Left renal pelvis (tissue), 4 donors: Measurements from ENCODE around the gene SERPING1. TPM values are rescaled to one million over a fixed set of nuclear protein-coding genes. Genes with fewer than 3 reads are reported as not detected.

Source experiments
- DNase-seq, 4 donors: peaks; one replicate each; pipeline ENCODE4 v3.0.0-alpha.2; 2013; ENCODE audit warnings: low read depth in 4 of 4, low spot score in 3 of 4
- polyA plus RNA-seq, 4 donors: library from polyadenylated mRNA; unstranded; fragments of 120-200 nt; gene quantifications; one replicate each; pipeline ENCODE4 v1.2.1, GENCODE V29; 2013; ENCODE audit not compliant: insufficient read length in 4 of 4

SERPING1 gene
- polyA plus RNA-seq: 100 to 1,000 TPM; 139 to 440 (median 176) TPM

GRCh38 chr11:57597461-57597915 is at the start of gene SERPING1:
Gene SERPING1, plus strand, starts transcription at chr11:57597685. Its CDS starts 586 bp downstream, at chr11:57598271.
- DNase-seq: peak in 2 of 4 donors; percentile 29 to 31

DNA sequence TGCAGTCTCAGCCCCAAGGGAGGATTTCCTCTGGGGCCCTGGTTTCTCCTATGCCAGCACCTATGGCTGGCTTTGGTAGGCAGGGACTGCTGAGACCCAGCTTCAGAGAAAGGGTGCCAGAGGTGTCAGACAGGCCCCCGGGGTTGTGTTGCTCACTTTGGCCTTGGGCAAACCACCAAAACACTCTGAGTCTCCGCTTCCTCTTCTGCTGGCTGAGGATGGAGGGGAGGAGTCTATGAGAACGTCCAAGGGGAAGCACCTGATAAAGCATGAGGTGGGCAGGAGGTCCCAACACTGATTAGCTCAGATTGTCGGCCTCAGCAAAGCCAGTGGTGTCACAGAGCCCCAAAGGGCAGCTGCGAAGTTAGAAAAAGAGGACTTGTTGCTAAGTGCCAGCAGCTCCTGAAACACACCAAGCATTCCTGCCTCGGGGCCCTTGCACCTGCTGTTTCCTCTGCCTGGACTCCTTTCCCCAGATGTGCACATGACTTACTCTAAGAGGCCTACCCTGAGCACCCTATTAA is 49.6 kb upstream of the SERPING1 start:
- DNase-seq: no peak

GRCh38 chr11:57549983-57550382 is 47.5 kb upstream of the SERPING1 start:
- no peak for DNase-seq

- no peak for DNase-seq
Measured at GRCh38 chr11:57551941-57552340, 45.5 kb upstream of the SERPING1 start.

DNA sequence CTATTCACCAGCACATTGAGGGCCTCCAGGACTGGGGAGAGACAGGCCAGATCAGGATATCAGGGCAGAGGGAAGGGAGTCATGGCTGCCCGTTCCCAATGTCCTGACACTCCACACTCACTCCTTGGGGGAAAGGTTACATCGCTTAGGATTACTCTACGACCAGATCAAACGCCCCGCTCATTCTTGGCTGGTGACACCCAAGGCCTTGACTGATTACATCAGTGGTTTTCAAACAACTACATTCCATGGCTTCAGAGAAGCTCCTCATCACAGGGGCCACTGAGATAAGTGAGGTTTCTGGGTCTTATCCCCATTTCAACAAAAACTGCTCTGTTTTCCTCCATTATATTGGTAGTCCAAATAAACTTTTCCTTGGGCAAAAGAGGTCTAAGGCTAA is 45.0 kb upstream of the SERPING1 start:
- no peak for DNase-seq

DNA sequence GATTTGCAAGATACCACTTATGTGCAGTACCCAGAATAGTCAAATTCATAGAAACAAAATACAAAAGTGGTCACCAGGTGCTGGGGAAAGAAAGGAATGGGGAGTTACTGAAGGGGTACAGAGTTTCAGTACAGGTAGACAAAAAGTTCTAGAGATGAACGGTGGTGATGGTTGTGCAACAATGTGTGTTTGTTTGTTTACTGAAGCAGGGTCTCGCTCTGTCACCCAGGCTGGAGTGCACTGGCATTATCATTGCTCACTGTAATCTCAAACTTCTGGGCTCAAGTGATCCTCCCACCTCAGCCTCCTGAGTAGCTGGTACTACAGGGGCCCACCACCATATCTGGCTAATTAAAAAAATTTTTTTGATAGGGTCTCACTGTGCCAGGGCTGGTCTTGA is 42.1 kb upstream of the SERPING1 start:
- no peak for DNase-seq

GRCh38 chr11:57556041-57556440 is 41.4 kb upstream of the SERPING1 start:
- DNase-seq: no peak

DNA sequence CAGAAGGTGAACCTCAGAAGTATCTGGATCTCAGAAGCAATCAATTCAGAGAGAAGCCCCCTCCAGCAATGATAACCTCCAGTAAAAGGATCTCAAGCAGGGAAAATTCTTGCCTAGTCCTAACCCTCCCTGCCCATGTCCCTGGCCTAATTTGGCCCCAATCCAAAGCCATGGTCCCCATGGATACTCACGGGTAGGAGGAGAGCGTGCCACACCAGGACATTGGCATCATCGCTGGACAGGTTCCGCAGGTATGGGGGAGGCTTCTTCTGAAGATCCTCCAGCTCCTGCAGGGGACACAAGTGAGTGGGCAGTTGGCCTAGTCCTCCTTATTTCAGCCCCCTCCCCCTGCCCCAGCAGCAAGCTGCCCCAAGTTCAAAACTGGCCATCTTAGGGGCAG is 37.3 kb upstream of the SERPING1 start:
- no peak for DNase-seq

- no peak for DNase-seq
Measured at GRCh38 chr11:57562596-57562995, 34.9 kb upstream of the SERPING1 start.

GRCh38 chr11:57566005-57566904 is 31.2 kb upstream of the SERPING1 start:
- peak in 1 of 4 donors; percentile 12 for DNase-seq

DNA sequence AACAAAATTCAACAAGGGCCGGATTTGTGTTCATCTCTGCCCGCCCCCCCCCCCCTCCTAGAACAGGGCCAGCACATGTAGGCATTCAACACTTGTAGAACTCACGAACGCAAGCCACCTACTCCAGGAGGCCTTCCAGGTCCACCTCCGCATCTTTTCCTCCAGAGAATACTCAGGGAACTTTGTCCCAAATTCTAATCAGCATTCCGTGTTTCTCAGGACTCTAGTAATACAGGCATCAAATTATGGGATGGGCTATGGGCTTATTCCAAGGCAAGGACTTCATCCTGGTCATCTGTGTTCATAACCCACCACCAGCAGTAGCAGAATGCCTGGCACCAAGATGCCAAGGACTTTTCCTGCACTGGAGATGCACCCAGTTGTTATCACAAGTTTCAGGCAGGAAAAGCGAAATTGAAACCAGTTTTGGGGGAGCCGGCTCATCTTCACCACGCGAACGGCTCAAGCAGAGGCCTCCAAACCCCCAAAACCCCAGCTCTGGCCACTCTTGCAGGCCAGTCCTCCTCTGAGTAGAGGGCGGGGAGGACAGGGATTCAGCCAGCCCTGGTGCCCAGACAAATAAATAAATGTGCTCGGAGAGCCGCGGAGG is 30.5 kb upstream of the SERPING1 start:
- peak in 1 of 4 donors; percentile 16 for DNase-seq

DNA sequence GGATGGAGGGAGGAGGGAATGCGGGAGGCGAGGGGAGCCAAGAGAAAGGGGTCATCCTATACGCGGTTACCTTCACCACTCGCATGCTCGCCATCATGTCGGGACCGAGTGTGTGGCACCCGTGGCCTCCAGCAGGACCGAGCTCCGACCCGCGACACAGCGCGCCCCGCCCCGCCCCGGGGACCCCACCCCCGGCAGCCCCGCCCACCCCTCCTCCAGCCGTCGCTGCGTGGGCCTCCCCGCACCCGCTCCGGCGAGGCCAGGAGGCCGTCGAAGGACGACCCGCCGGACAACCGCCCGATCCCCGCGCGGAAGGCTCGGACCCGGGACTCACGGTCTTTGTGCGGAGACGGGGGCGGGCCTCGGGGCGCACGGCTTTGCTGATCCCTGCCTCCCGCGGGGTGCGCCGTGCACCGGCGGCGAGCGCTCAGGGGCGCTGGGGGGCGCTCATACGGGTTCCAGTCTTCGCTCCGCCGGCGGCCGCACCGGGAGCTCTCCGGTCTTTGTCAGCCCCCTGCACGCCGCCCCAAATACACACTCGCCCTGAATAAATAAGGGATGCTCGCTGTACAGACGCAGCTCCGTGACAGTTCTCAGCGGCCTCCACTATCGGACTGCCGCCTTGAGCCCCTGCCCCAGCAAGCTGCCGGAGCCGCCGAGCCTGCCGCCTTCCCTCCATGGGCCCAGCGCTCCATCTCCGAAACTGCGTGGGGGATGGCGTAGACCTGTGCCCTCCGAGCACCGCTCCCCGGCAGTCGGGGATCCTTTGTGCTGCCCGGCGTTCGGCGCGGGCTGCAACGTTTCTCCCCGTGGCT is 29.8 kb upstream of the SERPING1 start, which contains the start of gene UBE2L6:
TSS of gene UBE2L6 (minus strand) at position 158 of the 815 bp plus-strand sequence. CDS start at position 97, 61 bp downstream.
- DNase-seq: peak in 3 of 4 donors; percentile 25 to 66 (median 50)

DNA sequence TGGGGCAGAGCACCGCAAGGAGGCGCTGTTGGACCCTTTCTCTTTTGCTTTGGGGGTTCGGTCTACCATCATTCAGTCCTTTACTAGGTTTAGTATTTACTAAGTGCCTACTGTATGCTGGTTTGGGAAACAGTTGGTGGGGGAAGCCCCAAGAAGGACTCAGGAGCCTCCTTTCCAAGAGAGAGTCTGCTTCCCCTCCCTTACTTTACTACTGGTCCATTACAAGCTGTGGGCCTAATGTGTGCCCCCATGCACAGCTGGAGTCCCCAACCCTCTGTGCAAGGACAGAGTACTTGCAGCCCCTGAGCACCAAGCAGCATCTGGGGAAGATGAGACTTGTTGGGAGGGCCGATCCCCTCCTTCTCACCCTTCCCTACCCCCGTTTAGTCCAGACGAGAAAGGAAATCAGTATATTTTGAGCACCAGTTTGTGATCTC is 29.1 kb upstream of the SERPING1 start:
- DNase-seq: peak in 3 of 4 donors; percentile 52 to 71 (median 64)

DNA sequence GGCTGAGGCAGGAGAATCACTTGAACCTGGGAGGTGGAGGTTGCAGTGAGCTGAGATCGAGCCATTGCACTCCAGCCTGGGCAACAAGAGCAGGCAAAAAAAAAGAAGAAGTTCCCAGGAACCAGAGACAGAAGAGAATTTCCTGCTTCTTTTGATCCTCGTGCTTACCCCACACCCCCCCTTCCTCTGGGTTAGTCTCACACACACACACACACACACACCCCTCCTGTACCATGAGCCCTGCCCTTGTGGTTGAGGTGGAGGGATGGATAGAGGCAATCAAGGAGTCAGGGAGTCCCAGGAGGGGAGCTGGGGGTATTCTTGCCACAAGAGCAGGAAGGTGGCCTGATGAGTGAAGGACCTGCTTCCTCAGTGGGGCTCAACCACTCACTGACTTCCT is 25.9 kb upstream of the SERPING1 start:
- no peak for DNase-seq

- no peak for DNase-seq
Measured at GRCh38 chr11:57574061-57574460, 23.4 kb upstream of the SERPING1 start.

DNA sequence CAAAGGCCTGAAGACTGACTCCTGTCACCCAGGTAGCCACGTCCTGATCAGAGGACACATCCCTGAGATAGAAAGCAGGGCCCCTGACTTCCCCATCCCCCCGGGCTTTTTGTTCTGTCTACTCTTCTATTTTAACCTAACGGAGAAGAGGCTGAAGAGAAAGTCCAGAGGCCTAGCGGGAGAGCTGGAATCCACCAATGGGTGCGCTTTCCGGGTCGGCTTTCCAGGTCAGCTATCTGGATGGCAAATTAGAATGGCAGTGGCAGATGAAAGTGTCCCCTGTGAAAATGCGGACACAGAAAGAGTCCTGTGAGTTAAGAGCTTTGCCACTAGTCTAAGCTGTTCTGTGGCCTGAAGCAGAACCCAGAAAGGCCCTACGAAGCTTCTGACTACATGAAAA is 13.1 kb upstream of the SERPING1 start:
- no peak for DNase-seq

GRCh38 chr11:57585301-57585700 is 12.2 kb upstream of the SERPING1 start:
- no peak for DNase-seq

DNA sequence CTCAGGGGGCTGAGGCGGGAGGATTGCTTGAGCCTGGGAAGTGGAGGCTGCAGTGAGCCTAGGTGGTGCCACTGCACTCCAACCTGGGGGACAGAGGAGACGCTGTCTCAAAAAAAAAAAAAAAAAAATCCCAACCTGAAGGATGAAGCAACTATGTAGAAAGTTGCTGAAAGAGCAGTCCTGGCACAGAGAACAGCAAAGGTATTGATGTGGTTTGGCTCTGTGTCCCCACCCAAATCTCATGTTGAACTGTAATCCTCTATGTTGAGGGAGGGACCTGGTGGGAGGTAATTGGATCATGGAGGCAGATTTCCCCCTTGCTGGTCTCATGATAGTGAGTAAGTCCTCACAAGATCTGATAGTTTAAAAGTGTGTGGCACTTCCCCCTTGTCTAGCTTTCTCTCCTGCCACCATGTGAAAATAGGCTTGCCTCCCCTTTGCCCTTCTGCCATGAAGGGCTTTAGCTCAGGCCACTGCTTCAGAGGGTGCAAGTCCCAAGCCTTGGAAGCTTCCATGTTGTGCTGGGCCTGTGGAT is 10.7 kb upstream of the SERPING1 start:
- no peak for DNase-seq

GRCh38 chr11:57588046-57588710 is 9.3 kb upstream of the SERPING1 start:
- DNase-seq: no peak
